ENCODE results near the gene PIERCE2. TPM values are rescaled to one million over a fixed set of nuclear protein-coding genes. Genes with fewer than 3 reads are reported as not detected.

Gene PIERCE2
- 1.8 and 5.2 TPM in 2 replicates for total RNA-seq

DNA sequence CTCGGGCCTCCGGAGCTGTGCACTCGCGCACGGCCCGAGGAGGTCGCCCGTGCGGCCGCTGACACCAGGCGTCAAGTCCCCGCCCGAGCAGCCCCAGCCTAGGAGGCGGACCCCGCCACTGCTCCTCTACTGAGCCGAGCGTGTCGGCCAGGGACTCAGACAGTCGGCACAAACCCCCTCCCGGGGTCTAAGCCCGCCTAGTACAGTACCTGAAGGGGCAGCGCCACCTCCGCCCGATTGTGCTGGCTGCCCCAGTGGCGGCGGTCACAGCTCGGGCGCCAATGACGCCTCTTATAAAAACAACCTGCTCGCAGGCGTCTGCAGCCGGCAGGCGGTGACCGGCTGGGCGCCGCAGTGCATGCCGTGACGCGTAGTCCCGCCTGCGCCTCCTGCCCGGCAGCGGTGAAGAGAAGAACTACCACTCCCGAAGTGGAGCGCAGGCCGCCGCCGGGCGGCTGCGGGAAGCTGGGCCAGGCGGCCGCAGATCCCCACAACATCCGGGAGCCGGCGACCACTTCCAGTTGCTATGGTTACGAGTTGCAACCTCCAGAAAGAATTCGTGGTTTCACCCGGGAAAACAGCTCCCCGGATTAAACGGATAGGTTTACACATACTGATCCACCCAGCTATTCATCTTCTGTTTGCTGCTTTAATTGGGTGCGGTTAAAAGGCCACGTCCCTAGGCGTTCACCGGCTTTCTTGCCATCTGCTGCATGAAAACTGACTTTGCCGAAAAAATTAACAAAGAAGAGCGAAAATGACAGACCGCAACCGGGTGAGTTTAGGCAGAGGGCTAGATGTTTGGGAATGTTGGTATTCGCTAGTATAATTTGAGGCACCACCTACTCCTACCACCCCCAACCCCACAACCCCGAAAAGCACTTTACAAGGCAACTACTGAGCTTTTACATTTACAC is at the start of gene PIERCE2, which contains the start of gene CCPG1:
Gene PIERCE2, plus strand, starts transcription at position 484 of the 917 bp plus-strand sequence. Its CDS starts 274 bp downstream, at position 758.
Gene CCPG1, minus strand, starts transcription at position 348 of the 917 bp plus-strand sequence. CDS start 18,935 bp downstream, outside the sequence.
- Histone ChIP-seq H3K36me3 (ENCODE audit: control insufficient read depth, insufficient read depth, low read length) (no peaks in the 10 kb centered on the region), H3K27me3 (ENCODE audit: control insufficient read depth, insufficient read depth, low read length) (no peaks in the 10 kb centered on the region), H3K4me3 (ENCODE audit: low read depth, low read length) (peak within 1 kb of the TSS; percentile 80)
- TF ChIP-seq, protein P1, sequence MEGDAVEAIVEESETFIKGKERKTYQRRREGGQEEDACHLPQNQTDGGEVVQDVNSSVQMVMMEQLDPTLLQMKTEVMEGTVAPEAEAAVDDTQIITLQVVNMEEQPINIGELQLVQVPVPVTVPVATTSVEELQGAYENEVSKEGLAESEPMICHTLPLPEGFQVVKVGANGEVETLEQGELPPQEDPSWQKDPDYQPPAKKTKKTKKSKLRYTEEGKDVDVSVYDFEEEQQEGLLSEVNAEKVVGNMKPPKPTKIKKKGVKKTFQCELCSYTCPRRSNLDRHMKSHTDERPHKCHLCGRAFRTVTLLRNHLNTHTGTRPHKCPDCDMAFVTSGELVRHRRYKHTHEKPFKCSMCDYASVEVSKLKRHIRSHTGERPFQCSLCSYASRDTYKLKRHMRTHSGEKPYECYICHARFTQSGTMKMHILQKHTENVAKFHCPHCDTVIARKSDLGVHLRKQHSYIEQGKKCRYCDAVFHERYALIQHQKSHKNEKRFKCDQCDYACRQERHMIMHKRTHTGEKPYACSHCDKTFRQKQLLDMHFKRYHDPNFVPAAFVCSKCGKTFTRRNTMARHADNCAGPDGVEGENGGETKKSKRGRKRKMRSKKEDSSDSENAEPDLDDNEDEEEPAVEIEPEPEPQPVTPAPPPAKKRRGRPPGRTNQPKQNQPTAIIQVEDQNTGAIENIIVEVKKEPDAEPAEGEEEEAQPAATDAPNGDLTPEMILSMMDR (IDR thresholded peaks at IDR 0.05; ENCODE audit: insufficient read depth, low read length, poor library complexity, severe bottlenecking), result peak; percentile 57
- DNase-seq (ENCODE audit: low read depth), result peak; percentile 87

- H3K4me3 ChIP-seq (ENCODE audit: low read depth, low read length), result no peak overlapping the region
- TF ChIP-seq, protein P1 (IDR thresholded peaks at IDR 0.05; ENCODE audit: insufficient read depth, low read length, poor library complexity, severe bottlenecking), result no peak
- DNase-seq (ENCODE audit: low read depth), result no peak
- H3K27me3 ChIP-seq (ENCODE audit: control insufficient read depth, insufficient read depth, low read length), result no peaks in the 10 kb centered on the region
- H3K36me3 ChIP-seq (ENCODE audit: control insufficient read depth, insufficient read depth, low read length), result no peaks in the 10 kb centered on the region
Observed at GRCh38 chr15:55360256-55360655, 48.0 kb upstream of the PIERCE2 start.

DNA sequence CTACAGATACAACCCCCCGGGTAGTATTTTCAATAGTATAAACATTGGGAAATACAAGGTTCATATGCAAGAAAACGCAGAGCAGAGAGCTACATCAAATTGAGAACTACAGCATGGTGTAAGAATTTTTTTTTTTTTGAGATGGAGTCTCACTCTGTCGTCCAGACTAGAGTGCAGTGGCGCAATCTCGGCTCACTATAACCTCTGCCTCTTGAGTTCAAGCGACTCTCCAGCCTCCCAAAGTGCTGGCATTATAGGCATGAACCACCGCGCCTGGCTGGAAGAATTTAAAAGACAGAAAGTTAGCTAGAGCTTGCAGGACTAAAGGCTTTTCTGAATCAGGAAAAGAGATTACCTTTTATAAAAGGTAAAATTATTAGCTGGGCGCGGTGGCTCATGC is 47.2 kb upstream of the PIERCE2 start:
- TF ChIP-seq, protein P1 (IDR thresholded peaks at IDR 0.05; ENCODE audit: insufficient read depth, low read length, poor library complexity, severe bottlenecking), result no peak
- DNase-seq (ENCODE audit: low read depth), result no peak
- no peak overlapping the region for H3K4me3 ChIP-seq (ENCODE audit: low read depth, low read length)
- H3K27me3 ChIP-seq (ENCODE audit: control insufficient read depth, insufficient read depth, low read length), result no peaks in the 10 kb centered on the region
- H3K36me3 ChIP-seq (ENCODE audit: control insufficient read depth, insufficient read depth, low read length), result no peaks in the 10 kb centered on the region

GRCh38 chr15:55362641-55363040 is 45.7 kb upstream of the PIERCE2 start:
- Histone ChIP-seq H3K36me3 (ENCODE audit: control insufficient read depth, insufficient read depth, low read length) (no peaks in the 10 kb centered on the region), H3K4me3 (ENCODE audit: low read depth, low read length) (no peak overlapping the region), H3K27me3 (ENCODE audit: control insufficient read depth, insufficient read depth, low read length) (no peaks in the 10 kb centered on the region)
- DNase-seq (ENCODE audit: low read depth), result no peak
- TF ChIP-seq, protein P1 (IDR thresholded peaks at IDR 0.05; ENCODE audit: insufficient read depth, low read length, poor library complexity, severe bottlenecking), result no peak

DNA sequence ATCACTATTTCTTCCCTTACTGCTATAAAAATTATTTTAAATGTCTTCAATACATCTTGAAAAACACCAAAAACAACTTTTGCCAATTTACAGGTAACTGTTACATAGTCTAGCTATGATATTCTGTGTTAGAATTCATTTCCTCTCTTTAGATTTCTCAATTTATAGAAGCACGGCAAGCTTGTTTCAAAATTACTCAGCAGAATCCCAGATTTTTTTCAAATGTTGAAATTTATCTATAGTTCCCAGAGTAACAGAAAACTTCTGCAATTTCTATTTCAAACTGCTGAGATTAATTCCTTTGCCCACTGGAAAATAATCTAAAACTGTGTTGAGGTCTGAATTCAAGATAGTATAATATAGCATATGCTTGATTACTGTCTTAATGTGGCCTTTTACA is 41.3 kb upstream of the PIERCE2 start:
- no peak overlapping the region for H3K4me3 ChIP-seq (ENCODE audit: low read depth, low read length)
- no peaks in the 10 kb centered on the region for H3K27me3 ChIP-seq (ENCODE audit: control insufficient read depth, insufficient read depth, low read length)
- DNase-seq (ENCODE audit: low read depth), result no peak
- TF ChIP-seq, protein P1 (IDR thresholded peaks at IDR 0.05; ENCODE audit: insufficient read depth, low read length, poor library complexity, severe bottlenecking), result no peak
- no peaks in the 10 kb centered on the region for H3K36me3 ChIP-seq (ENCODE audit: control insufficient read depth, insufficient read depth, low read length)
